Upper lobe of right lung (tissue), 1 donor: Measurements from ENCODE around the gene MPV17L2. TPM values are rescaled to one million over a fixed set of nuclear protein-coding genes. Genes with fewer than 3 reads are reported as not detected.

Experiments
- ATAC-seq: fragments of 200-7000 bp; cut with Tn5 transposase; one replicate; pipeline ENCODE4 v1.9.1; 2020; ENCODE audit warnings: mild to moderate bottlenecking, moderate library complexity
- DNase-seq: peaks from one replicate; pipeline ENCODE4 v3.0.0-alpha.2; 2020
- H3K27ac ChIP-seq: fragments of 200-600 bp; one replicate; pipeline ENCODE4 v1.8.0; 2022
- H3K27me3 ChIP-seq: fragments of 200-600 bp; one replicate; pipeline ENCODE4 v1.8.0; 2022; ENCODE audit warnings: mild to moderate bottlenecking
- H3K36me3 ChIP-seq: fragments of 200-600 bp; one replicate; pipeline ENCODE4 v1.8.0; 2022
- H3K4me1 ChIP-seq: fragments of 200-600 bp; one replicate; pipeline ENCODE4 v1.8.0; 2022
- H3K4me3 ChIP-seq: fragments of 200-600 bp; one replicate; pipeline ENCODE4 v1.8.0; 2022; ENCODE audit warnings: mild to moderate bottlenecking
- H3K9me3 ChIP-seq: fragments of 200-600 bp; one replicate; pipeline ENCODE4 v1.8.0; 2022
- CTCF ChIP-seq: fragments of 200-600 bp; IDR thresholded peaks from one replicate; pipeline ENCODE4 v1.8.0; 2022; ENCODE audit warnings: antibody characterized with exemption
- intact Hi-C: fragments of 100-400 bp; cut with DNase I; formaldehyde crosslinking; loops from one replicate; pipeline ENCODE4 v1.11.0; 2022
- total RNA-seq: library from RNA; stranded (reverse); fragmentation: NEBNext Ultra II Directional; extraction: Animal tissue kit (Norgen Biotek cat#: 25700); gene quantifications from one replicate; pipeline ENCODE4 v1.2.1, GENCODE V29; 2021
- donor health status: DM: no; HTN: yes; CAD: no; lungs with severe emphysema.

MPV17L2 gene
- total RNA-seq, 1 donor from 2014 or later: 8.2 TPM

GRCh38 chr19:18218600-18218999 lies 25.6 kb downstream of the MPV17L2 start:
- DNase-seq (no peak), ATAC-seq (no peak)
- H3K4me1 ChIP-seq: no peaks in the 10 kb centered on the region
- no peak overlapping the region for H3K27ac ChIP-seq
- no peak for TF ChIP-seq CTCF
- H3K27me3 ChIP-seq: no peaks in the 10 kb centered on the region
- intact Hi-C loops: no loop called here
- no peaks in the 10 kb centered on the region for H3K36me3 ChIP-seq
- H3K9me3 ChIP-seq: no peaks in the 10 kb centered on the region
- H3K4me3 ChIP-seq: no peak overlapping the region

GRCh38 chr19:18219911-18220631 lies 27.1 kb downstream of the MPV17L2 start:
- Histone ChIP-seq H3K9me3 (no peaks in the 10 kb centered on the region), H3K4me3 (no peak overlapping the region), H3K27me3 (peaks cover 4% of the 10 kb centered on the region), H3K4me1 (peaks cover 9% of the 10 kb centered on the region), H3K27ac (no peak overlapping the region), H3K36me3 (no peaks in the 10 kb centered on the region)
- no peak for DNase-seq
- no peak for ATAC-seq
- TF ChIP-seq CTCF: no peak
- intact Hi-C loops: no loop called here

GRCh38 chr19:18220632-18221275 lies 27.7 kb downstream of the MPV17L2 start:
- H3K27me3 ChIP-seq: peaks cover 11% of the 10 kb centered on the region
- no peak for TF ChIP-seq CTCF
- DNase-seq (no peak), ATAC-seq (no peak)
- no peaks in the 10 kb centered on the region for H3K36me3 ChIP-seq
- H3K9me3 ChIP-seq: no peaks in the 10 kb centered on the region
- H3K4me3 ChIP-seq: no peak overlapping the region
- intact Hi-C loops: no loop called here
- H3K27ac ChIP-seq: no peak overlapping the region
- peaks cover 10% of the 10 kb centered on the region for H3K4me1 ChIP-seq

- ATAC-seq: no peak
- no peak for DNase-seq
- intact Hi-C loops: no loop called here
These were observed 29.1 kb downstream of the MPV17L2 start for GRCh38 chr19:18221815-18222725.

More at GRCh38 chr19:18221815-18222725, 29.1 kb downstream of the MPV17L2 start:
- TF ChIP-seq CTCF: no peak
- Histone ChIP-seq H3K36me3 (no peaks in the 10 kb centered on the region), H3K27ac (no peak overlapping the region), H3K27me3 (peaks cover 24% of the 10 kb centered on the region), H3K4me1 (peaks cover 10% of the 10 kb centered on the region), H3K4me3 (no peak overlapping the region), H3K9me3 (no peaks in the 10 kb centered on the region)
